K562 (cell line): ENCODE data around the gene CAMK2B. TPM values are rescaled to one million over a fixed set of nuclear protein-coding genes. Genes with fewer than 3 reads are reported as not detected.

Experiments used
- ATAC-seq: fragments of 200-7000 bp; cut with Tn5 transposase; 3 replicates; pipeline ENCODE4 v1.9.1; 2020; ENCODE audit warnings: moderate library complexity
- BruUV-seq: library from RNA; stranded (reverse); fragments of 400-500 nt; replicated peaks from 2 replicates; lab custom pipeline; 2021; lab: Mats Ljungman, UMichigan
- CTCF ChIA-PET: fragments of 300-600 bp; formaldehyde crosslinking; extraction: SDS; loops from one replicate; lab custom pipeline; 2021; ENCODE audit warnings: low intra/inter-chr PET ratio; lab: Yijun Ruan, JAX
- POLR2A ChIA-PET: fragments of 300-600, 350-650 bp; sonication (Branson Sonifier 250); formaldehyde crosslinking; extraction: SDS; loops from one replicate; lab custom pipeline; 2021; ENCODE audit warnings: antibody characterized with exemption, inconsistent platforms; lab: Yijun Ruan, JAX
- DNase-seq, 4 experiments: peaks; one replicate each; pipeline versions ENCODE4 v3.0.0 to v3.0.0-alpha.2; 2011 to 2018; ENCODE audit warnings: low spot score in 3 of 4, mixed read lengths in 3 of 4; ENCODE audit errors: extremely low read depth in 1 of 4
- FAIRE-seq: peaks from 2 replicates; lab custom pipeline; 2011; peaks lifted over from hg19 to GRCh38; lab: Jason Lieb, UNC
- H2AFZ ChIP-seq: 2 replicates; pipeline ENCODE4 v1.6.0; 2011; ENCODE audit warnings: low read depth, low read length, control low read depth, inconsistent platforms
- H3K27ac ChIP-seq: fragments of 200-600 bp; 3 replicates; pipeline ENCODE4 v1.8.0; 2011; ENCODE audit warnings: low read depth, mild to moderate bottlenecking, control low read depth, inconsistent platforms, low read length, moderate library complexity, mixed read lengths; ENCODE audit errors: extremely low read depth
- H3K27me3 ChIP-seq, 2 experiments: fragments of 300-600 bp in 1 of 2; 2 replicates in 1 of 2; 3 replicates in 1 of 2; pipeline versions ENCODE4 v1.6.0 to v1.8.0; 2011; ENCODE audit warnings: inconsistent platforms in 2 of 2, low read length in 2 of 2, mild to moderate bottlenecking in 1 of 2, mixed read lengths in 1 of 2, moderate library complexity in 1 of 2; ENCODE audit not compliant: control insufficient read depth in 2 of 2, insufficient read depth in 2 of 2
- H3K36me3 ChIP-seq: fragments of 300-600 bp; 3 replicates; pipeline ENCODE4 v1.8.0; 2011; ENCODE audit warnings: mild to moderate bottlenecking, low read length, inconsistent platforms; ENCODE audit not compliant: control insufficient read depth, insufficient read depth
- H3K4me1 ChIP-seq, 2 experiments: fragments of 200-600 bp in 1 of 2; replicated peaks in 1 of 2; 2 replicates in 1 of 2; 3 replicates in 1 of 2; pipeline versions ENCODE4 v1.5.1 to v1.8.0; 2011; ENCODE audit warnings: inconsistent platforms in 2 of 2, low read length in 2 of 2, mild to moderate bottlenecking in 1 of 2, mixed read lengths in 1 of 2, moderate library complexity in 1 of 2; ENCODE audit not compliant: control insufficient read depth in 2 of 2, insufficient read depth in 2 of 2
- H3K4me2 ChIP-seq: 2 replicates; pipeline ENCODE4 v1.6.1; 2011; ENCODE audit warnings: low read length, control low read depth, inconsistent platforms, mixed read lengths; ENCODE audit not compliant: insufficient read depth
- H3K4me3 ChIP-seq: fragments of 200-600 bp; sonication (generic), shearing (Covaris generic); 2 replicates; pipeline ENCODE4 v1.5.1; 2016; ENCODE audit warnings: control low read depth, inconsistent platforms
- H3K79me2 ChIP-seq: fragments of 200-600 bp; 3 replicates; pipeline ENCODE4 v1.8.0; 2011; ENCODE audit warnings: low read length, inconsistent platforms; ENCODE audit not compliant: control insufficient read depth, insufficient read depth
- H3K9ac ChIP-seq, 2 experiments: 2 replicates each; pipeline versions ENCODE4 v1.6.0 to v1.6.1; 2011; ENCODE audit warnings: low read depth in 2 of 2, low read length in 2 of 2, control low read depth in 1 of 2, inconsistent platforms in 1 of 2, mild to moderate bottlenecking in 1 of 2, mixed read lengths in 1 of 2; ENCODE audit not compliant: insufficient read depth in 1 of 2
- H3K9me1 ChIP-seq: one replicate; pipeline ENCODE4 v1.6.0; 2011; ENCODE audit warnings: inconsistent platforms, mild to moderate bottlenecking, low read length, moderate library complexity; ENCODE audit not compliant: control insufficient read depth, insufficient read depth
- H3K9me3 ChIP-seq: replicated peaks from 2 replicates; pipeline ENCODE4 v1.5.1; 2011; ENCODE audit warnings: low read depth, low read length, inconsistent platforms; ENCODE audit not compliant: control insufficient read depth, insufficient read depth
- H4K20me1 ChIP-seq: replicated peaks from 2 replicates; pipeline ENCODE4 v1.6.1; 2011; ENCODE audit warnings: low read length, inconsistent platforms, mixed read lengths; ENCODE audit not compliant: control insufficient read depth, insufficient read depth
- CEBPZ ChIP-seq: fragments of 150-350 bp; IDR thresholded peaks from 2 replicates; pipeline ENCODE4 v1.6.1; 2014; ENCODE audit warnings: low read depth, mild to moderate bottlenecking, low read length, borderline replicate concordance
- CHD4 ChIP-seq: fragments of 200-600 bp; sonication (generic); IDR thresholded peaks from 3 replicates; pipeline ENCODE4 v1.6.1; 2012; ENCODE audit warnings: low read depth, mild to moderate bottlenecking, mixed read lengths, low read length, inconsistent platforms; ENCODE audit not compliant: insufficient read depth, insufficient replicate concordance, poor library complexity, severe bottlenecking
- E2F8 ChIP-seq: fragments of 450-650 bp; IDR thresholded peaks from 2 replicates; pipeline ENCODE4 v1.7.1; 2018; ENCODE audit warnings: mild to moderate bottlenecking, low read depth; ENCODE audit not compliant: partially characterized antibody
- EHMT2 ChIP-seq: fragments of 450-650 bp; IDR thresholded peaks from 2 replicates; pipeline ENCODE4 v1.6.1; 2018; ENCODE audit warnings: antibody characterized with exemption
- HMGXB4 ChIP-seq: sonication (generic); formaldehyde crosslinking; IDR thresholded peaks from 2 replicates; pipeline ENCODE4 v1.8.1; 2023; ENCODE audit warnings: mild to moderate bottlenecking, missing genetic modification reagents
- U2AF2 ChIP-seq: fragments of 200-400 bp; formaldehyde crosslinking; optimal IDR thresholded peaks from 2 replicates; pipeline ENCODE3; 2017; ENCODE audit warnings: low read depth, mild to moderate bottlenecking, low read length
- ZNF3 ChIP-seq: fragments of 250-450 bp; sonication (Bioruptor Pico); IDR thresholded peaks from 2 replicates; pipeline ENCODE4 v1.5.0; 2021; ENCODE audit warnings: mild to moderate bottlenecking, moderate library complexity
- ZNF717 ChIP-seq: fragments of 250-450 bp; sonication (Bioruptor Pico); IDR thresholded peaks from 2 replicates; pipeline ENCODE4 v1.5.0; 2021
- ZNF740 ChIP-seq, 3 experiments: fragments of 200-800 bp in 1 of 3; sonication (Bioruptor generic) in 1 of 3; sonication (generic) in 1 of 3; formaldehyde crosslinking in 1 of 3; IDR thresholded peaks; 2 replicates each; pipeline versions ENCODE4 v1.6.1 to v1.8.0; 2016 to 2022; ENCODE audit warnings: mild to moderate bottlenecking in 2 of 3, missing compliant biosample characterization in 2 of 3, missing genetic modification characterization in 2 of 3, missing genetic modification reagents in 1 of 3
- WGBS: fragments of 100-300 bp; shearing (Covaris generic); methylation state at CpG from one replicate; pipeline ENCODE4 v1.1.6; 2016; ENCODE audit warnings: low coverage, mixed read lengths; ENCODE audit not compliant: insufficient coverage; ENCODE audit errors: missing lambda C conversion rate; 5-methylcytosine and 5-hydroxymethylcytosine counted together
- in situ Hi-C: fragments of 300-500 bp; cut with MboI; formaldehyde crosslinking; loops from 4 replicates; pipeline ENCODE4 v1.15.0; 2018; ENCODE audit warnings: inconsistent platforms, mixed read lengths
- intact Hi-C: fragments of 100-400 bp; cut with micrococcal nuclease; formaldehyde crosslinking; loops from 2 replicates; pipeline ENCODE4 v1.14.2; 2022
- polyA plus RNA-seq, 8 experiments: library from polyadenylated mRNA; depleted of rRNA in 4 of 8; stranded (reverse) in 5 of 8; unstranded in 3 of 8; fragments of >200 nt; fragmentation: Nextera tagmentation in 2 of 8; fragmentation: Illumina TruSeq in 1 of 8; extraction: Ambion mirVana in 2 of 8; extraction: Trizol in 1 of 8; gene quantifications; 2 replicates each; pipeline versions ENCODE4 v1.2.1 to v1.2.3, GENCODE V29; 2011 to 2014; ENCODE audit warnings: inconsistent platforms in 1 of 8, missing spikeins in 1 of 8
- total RNA-seq, 7 experiments: library from RNA; depleted of rRNA in 6 of 7; stranded (reverse); fragments of >200 nt in 6 of 7; fragmentation: Illumina TruSeq in 2 of 7; extraction: Trizol in 2 of 7; gene quantifications; 2 replicates each; pipeline versions ENCODE4 v1.2.1 to v1.2.3, GENCODE V29; 2011 to 2021; ENCODE audit warnings: low replicate concordance in 1 of 7

The CAMK2B gene
- total and polyA plus RNA-seq, 9 of the 15 experiments (the other 6 are each of a cell fraction or from before 2014, with no cell fraction given) = 0.04 to 0.09 (median 0.05) TPM; not detected in 4

GRCh38 chr7:44323381-44324203 lies 1.8 kb downstream of the CAMK2B start:
- FAIRE-seq (no peak), ATAC-seq (no peak; the same call in 1 of the 3 replicates), DNase-seq (no peak)
- Histone ChIP-seq H4K20me1 (peaks cover 5% of the 10 kb centered on the region; the same call in 1 of the 2 replicates), H3K4me3 (no peak overlapping the region), H3K36me3 (no peaks in the 10 kb centered on the region), H3K4me1 (peaks cover 0 to 7% of the 10 kb centered on the region in 2 experiments; a peak in 2 of 5 replicates), H3K79me2 (no peaks in the 10 kb centered on the region), H2AFZ (no peak overlapping the region), H3K27me3 (peaks cover 18 to 49% of the 10 kb centered on the region in 2 experiments), H3K27ac (no peak overlapping the region), H3K9me1 (no peaks in the 10 kb centered on the region), H3K9me3 (no peaks in the 10 kb centered on the region), H3K9ac (no peak overlapping the region; a peak in 1 of 4 replicates), H3K4me2 (no peak overlapping the region)
- CTCF ChIA-PET = no interaction called here
- no TSS peak for BruUV-seq
- WGBS = 9% methylated on average over 17 of the region's 17 CpGs
- POLR2A ChIA-PET = interaction anchor here (0.8 kb wide), 1 partner anchor 190 kb away, joined by 3 read pairs; no protein-coding TSS in a partner anchor
- in situ Hi-C loops = no loop called here
- intact Hi-C loops = no loop called here
- TF ChIP-seq HMGXB4 (CRISPR knock-in tag) = no peak
- TF ChIP-seq EHMT2 = no peak
- no peak for TF ChIP-seq ZNF740 (CRISPR knock-in tag; IDR thresholded peaks at IDR 0.05)
- TF ChIP-seq ZNF740 (tag; IDR thresholded peaks at IDR 0.05) = no peak
- no peak for TF ChIP-seq ZNF3 (CRISPR knock-in tag)
- TF ChIP-seq CHD4 = no peak
- no peak for TF ChIP-seq U2AF2
- TF ChIP-seq CEBPZ = no peak
- no peak for TF ChIP-seq ZNF717
- no peak for TF ChIP-seq E2F8
